Measurements from ENCODE around the gene IQCH. TPM values are rescaled to one million over a fixed set of nuclear protein-coding genes. Genes with fewer than 3 reads are reported as not detected.

IQCH gene
- total and polyA plus RNA-seq, 2 of the 4 experiments (the other 2 are of a cell fraction): 0.60 to 2.5 TPM

DNA sequence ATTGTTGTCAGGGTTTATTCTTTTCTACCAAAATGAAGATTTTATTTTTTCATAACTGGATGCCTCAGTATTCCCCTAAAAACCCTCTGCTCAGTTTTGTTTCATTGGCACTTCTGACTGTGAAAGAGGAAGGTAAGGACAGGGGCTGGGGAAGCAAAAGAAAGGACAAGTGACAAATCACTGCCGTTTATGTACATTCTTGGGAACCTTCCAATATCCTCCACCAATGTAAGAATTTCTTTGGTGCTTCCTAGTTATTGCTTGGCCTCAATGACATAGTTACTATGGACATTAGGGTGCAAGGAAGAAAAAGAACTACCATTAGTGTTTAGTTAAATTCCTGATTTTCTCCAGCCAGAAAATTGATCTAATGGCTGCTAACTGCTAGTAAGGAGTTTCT lies 135.4 kb downstream of the IQCH start:
- Histone ChIP-seq H3K18ac (ENCODE audit: low read depth, low read length) (no peak overlapping the region), H3K56ac (ENCODE audit: extremely low read depth, insufficient read depth, low read length) (no peak overlapping the region), H4K20me1 (ENCODE audit: insufficient read depth, low read length) (no peaks in the 10 kb centered on the region), H2BK5ac (ENCODE audit: low read depth, low read length, poor library complexity, severe bottlenecking) (no peak overlapping the region), H3K4ac (ENCODE audit: low read depth, low read length) (no peak overlapping the region), H2AK5ac (ENCODE audit: low read depth, low read length) (no peak overlapping the region), H3K79me1 (ENCODE audit: low read depth in 1 of 2, low read length in 2 of 2) (no peaks in the 10 kb centered on the region), H2BK20ac (ENCODE audit: low read depth, low read length) (no peak overlapping the region), H3K14ac (replicated peaks; ENCODE audit: low read depth, low read length) (no peak overlapping the region), H2AFZ (replicated peaks; ENCODE audit: low read length, poor library complexity) (no peak overlapping the region), H4K5ac (ENCODE audit: low read depth, low read length) (no peak overlapping the region), H3K23ac (ENCODE audit: low read depth, low read length) (no peak overlapping the region), H3K36me3 (ENCODE audit: control insufficient read depth, insufficient read depth, low read length) (no peaks in the 10 kb centered on the region), H3K4me1 (ENCODE audit: control insufficient read depth, insufficient read depth, low read length) (no peaks in the 10 kb centered on the region), H3K9me3 (ENCODE audit: control insufficient read depth, insufficient read depth, low read length) (no peaks in the 10 kb centered on the region), H3K27ac (ENCODE audit: insufficient read depth, low read length) (no peak overlapping the region), H3K4me2 (ENCODE audit: low read depth, low read length) (no peak overlapping the region), H2AK9ac (replicated peaks; ENCODE audit: low read depth, low read length, poor library complexity) (no peak overlapping the region), H3K9ac (ENCODE audit: low read depth, low read length) (no peak overlapping the region), H3K4me3 (ENCODE audit: insufficient read depth, low read depth, low read length) (no peak overlapping the region), H3K27me3 (ENCODE audit: control insufficient read depth, insufficient read depth, low read length) (peaks cover 13% of the 10 kb centered on the region), H2BK15ac (ENCODE audit: low read depth, low read length) (no peak overlapping the region), H2BK120ac (ENCODE audit: low read depth, low read length) (no peak overlapping the region), H3K9me1 (ENCODE audit: insufficient read depth, low read length) (no peaks in the 10 kb centered on the region), H4K91ac (ENCODE audit: insufficient read depth, low read depth, low read length) (no peak overlapping the region), H4K8ac (ENCODE audit: low read depth in 2 of 2, low read length in 2 of 2) (no peak overlapping the region)
- in situ Hi-C loops (cut with MboI; ENCODE audit: low sequenced_read_pairs): no loop called here
- DNase-seq (no peak), ATAC-seq (ENCODE audit: low read depth) (no peak)
- dilution Hi-C loops (cut with HindIII; ENCODE audit: low sequenced_read_pairs, unreplicated experiment): no loop called here
- ChIA-PET POLR2A (ENCODE audit: unreplicated experiment) (no interaction called here), CTCF (no interaction called here)
- WGBS, 2 experiments (ENCODE audit: extremely low coverage in 2 of 2, insufficient read length in 1 of 2): no CpG with 5 or more reads among the region's 1 CpG
- no TSS peak for BruUV-seq (replicated peaks)
- TF ChIP-seq RCOR1 (IDR thresholded peaks at IDR 0.05; ENCODE audit: insufficient replicate concordance, low read length) (no peak), NFE2L2 (IDR thresholded peaks at IDR 0.05; ENCODE audit: low read depth, low read length) (no peak), SMC3 (IDR thresholded peaks at IDR 0.05; ENCODE audit: low read depth, low read length) (no peak), RFX5 (IDR thresholded peaks at IDR 0.05; ENCODE audit: low read depth, low read length) (no peak), MAZ (IDR thresholded peaks at IDR 0.05; ENCODE audit: borderline replicate concordance, low read depth, low read length) (no peak), MAFK (IDR thresholded peaks at IDR 0.05; ENCODE audit: low read depth, low read length) (no peak), FOS (IDR thresholded peaks at IDR 0.05; ENCODE audit: low read depth, low read length) (no peak)
- intact Hi-C loops (cut with micrococcal nuclease): no loop called here
